ENCODE data around the gene CHCT1.
"Not testable (repeated sequence)": the region's sequence is repeated elsewhere in the genome, so short reads cannot be mapped to it uniquely, and the experiment has no call there.

The CHCT1 gene

DNA sequence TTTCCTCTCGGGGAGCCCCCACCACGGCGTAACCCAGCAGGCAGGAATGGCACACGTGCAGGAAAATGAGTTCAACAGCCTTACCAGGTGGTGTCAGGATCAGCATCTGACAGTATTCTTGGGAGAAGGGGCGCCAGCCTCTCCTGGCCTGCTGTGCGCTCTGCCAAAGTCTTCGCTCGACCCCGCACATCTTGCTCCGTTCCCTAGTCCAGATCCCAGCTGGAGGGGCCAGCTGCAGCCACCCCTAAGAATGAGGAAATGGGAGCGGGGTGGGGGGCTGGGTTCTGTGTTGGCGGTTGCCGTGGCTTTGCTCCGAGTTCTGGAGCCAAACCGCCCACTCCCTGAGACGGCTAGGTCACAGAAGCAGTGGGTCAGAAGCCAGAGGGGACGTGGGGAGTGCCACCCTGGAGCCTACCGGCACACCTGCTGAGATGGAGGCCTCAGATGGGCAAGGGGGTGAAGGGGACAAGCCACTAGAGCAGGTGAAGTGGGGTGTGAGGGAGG lies at the start of gene CHCT1:
Gene CHCT1 (plus strand): TSS at position 328 of the 504 bp plus-strand sequence. CDS start 104 bp downstream, at position 432.
- DNase-seq (ENCODE audit: low spot score in 2 of 2) = no peak
- no peaks in the 10 kb centered on the region for H3K9me3 Mint-ChIP-seq

DNA sequence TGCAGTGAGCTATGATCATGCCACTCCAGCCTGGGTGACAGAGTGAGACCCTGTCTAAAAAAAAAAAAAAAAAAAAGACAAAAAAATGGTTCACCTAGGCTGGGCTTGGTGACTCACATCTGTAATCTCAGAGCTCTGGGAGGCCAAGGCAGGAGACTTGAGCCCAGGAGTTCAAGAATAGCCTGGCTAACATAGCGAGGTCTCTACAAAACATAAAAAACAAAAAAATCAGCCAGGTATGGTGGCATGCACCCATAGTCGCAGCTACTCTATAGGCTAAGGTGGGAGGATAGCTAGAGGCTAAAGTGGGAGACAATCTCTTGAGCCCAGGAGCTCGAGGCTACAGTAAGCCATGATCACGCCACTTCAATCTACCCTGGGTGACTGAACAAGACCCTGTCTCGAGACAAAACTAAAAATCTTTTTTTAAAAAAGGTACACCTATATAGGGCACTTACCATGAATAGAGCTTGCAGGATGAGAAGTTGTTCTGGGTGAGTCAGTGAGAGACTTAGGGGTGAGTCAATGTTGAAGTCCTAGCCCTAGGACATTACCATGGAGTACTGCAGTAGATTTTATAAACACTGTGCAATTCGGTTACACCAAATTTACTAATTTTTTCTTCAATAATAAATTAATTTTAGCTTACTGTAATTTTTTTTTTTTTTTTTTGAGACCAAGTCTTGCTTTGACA lies 49.4 kb upstream of the CHCT1 start:
- DNase-seq (ENCODE audit: low spot score in 2 of 2) (no peak), ATAC-seq (replicated peaks; ENCODE audit: extremely low read depth, poor library complexity, severe bottlenecking) (no peak)
- Mint-ChIP-seq H3K27me3 (no peaks in the 10 kb centered on the region), H3K9me3 (no peaks in the 10 kb centered on the region), H3K4me1 (peaks cover 7% of the 10 kb centered on the region), H3K36me3 (ENCODE audit: insufficient read depth) (peaks cover 6% of the 10 kb centered on the region), H3K4me3 (no peak overlapping the region), H3K27ac (ENCODE audit: low read depth) (no peak overlapping the region)

More for the DNA sequence above, at the start of gene CHCT1:
- H3K4me3 Mint-ChIP-seq = peak within 1 kb of the TSS; percentile 80
- peaks cover 11% of the 10 kb centered on the region for H3K4me1 Mint-ChIP-seq
- peak within 1 kb of the TSS; percentile 67 for H3K27ac Mint-ChIP-seq (ENCODE audit: low read depth)
- H3K27me3 Mint-ChIP-seq = no peaks in the 10 kb centered on the region
- no peak for ATAC-seq (replicated peaks; ENCODE audit: extremely low read depth, poor library complexity, severe bottlenecking)
- H3K36me3 Mint-ChIP-seq (ENCODE audit: insufficient read depth) = peaks cover 5% of the 10 kb centered on the region

DNA sequence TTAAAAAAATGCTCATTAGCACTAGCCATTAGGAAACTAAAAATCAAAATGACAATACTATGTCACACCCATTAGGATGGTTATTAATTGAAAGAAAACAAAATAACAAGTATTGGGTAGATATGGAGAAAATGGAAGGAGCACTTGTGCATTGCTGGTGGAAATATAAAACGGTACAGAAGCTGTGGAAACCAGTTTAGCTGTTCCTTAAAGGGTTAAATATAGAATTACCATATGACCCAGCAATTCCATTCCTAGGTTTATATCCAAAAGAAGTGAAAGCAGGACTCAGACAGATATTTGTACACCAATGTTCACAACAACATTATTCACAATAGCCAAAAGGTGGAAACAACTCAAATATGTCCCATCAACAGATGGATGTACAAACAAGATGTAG lies 44.1 kb upstream of the CHCT1 start:
- not testable (repeated sequence) for H3K36me3 Mint-ChIP-seq (ENCODE audit: insufficient read depth); DNase-seq (ENCODE audit: low spot score in 2 of 2); H3K27me3 Mint-ChIP-seq; H3K27ac Mint-ChIP-seq (ENCODE audit: low read depth); H3K9me3 Mint-ChIP-seq; ATAC-seq (replicated peaks; ENCODE audit: extremely low read depth, poor library complexity, severe bottlenecking); H3K4me3 Mint-ChIP-seq
- H3K4me1 Mint-ChIP-seq = peaks cover 10% of the 10 kb centered on the region

DNA sequence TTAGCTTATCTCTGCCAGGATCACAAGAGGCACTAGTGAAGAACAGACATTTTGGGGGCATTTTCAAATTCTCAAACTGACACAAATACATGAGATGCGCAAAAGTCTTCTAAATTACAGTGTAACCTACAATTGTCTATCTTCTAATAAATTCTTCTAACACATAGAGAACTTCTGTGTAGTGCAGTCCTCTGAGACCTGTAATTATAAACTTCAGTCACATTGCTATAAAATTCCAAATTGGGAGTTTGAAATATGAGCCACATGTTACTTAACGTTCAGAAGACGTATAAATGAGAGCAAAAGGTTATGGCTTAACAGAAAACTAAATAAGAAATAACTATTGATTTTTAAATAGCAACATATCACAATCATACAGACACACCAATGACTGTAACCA lies 42.8 kb upstream of the CHCT1 start:
- not testable (repeated sequence) for H3K4me3 Mint-ChIP-seq; DNase-seq (ENCODE audit: low spot score in 2 of 2); ATAC-seq (replicated peaks; ENCODE audit: extremely low read depth, poor library complexity, severe bottlenecking); H3K36me3 Mint-ChIP-seq (ENCODE audit: insufficient read depth); H3K27me3 Mint-ChIP-seq; H3K9me3 Mint-ChIP-seq; H3K27ac Mint-ChIP-seq (ENCODE audit: low read depth)
- peaks cover 20% of the 10 kb centered on the region for H3K4me1 Mint-ChIP-seq

DNA sequence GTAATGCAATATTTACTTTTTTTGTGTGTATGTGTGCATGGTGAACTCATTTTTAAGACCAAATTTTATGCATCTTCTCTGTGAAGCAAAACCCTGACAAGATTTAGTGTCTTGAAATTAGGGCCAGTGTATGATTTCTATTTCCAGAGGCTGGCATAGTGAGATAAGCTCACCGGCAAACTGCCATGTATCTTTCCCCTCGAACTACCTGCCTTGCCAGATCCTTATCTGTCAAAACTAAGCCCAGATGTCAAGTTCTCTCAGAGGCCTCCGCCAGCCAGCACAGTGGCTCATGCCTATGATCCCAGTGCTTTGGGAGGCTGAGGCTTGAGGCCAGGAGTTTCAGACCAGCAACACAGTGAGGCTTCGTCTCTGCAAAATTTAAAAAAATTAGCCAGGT lies 40.3 kb upstream of the CHCT1 start:
- DNase-seq (ENCODE audit: low spot score in 2 of 2) = no peak
- no peak for ATAC-seq (replicated peaks; ENCODE audit: extremely low read depth, poor library complexity, severe bottlenecking)
- peaks cover 41% of the 10 kb centered on the region for H3K4me1 Mint-ChIP-seq
- no peaks in the 10 kb centered on the region for H3K9me3 Mint-ChIP-seq
- H3K36me3 Mint-ChIP-seq (ENCODE audit: insufficient read depth) = peaks cover 1% of the 10 kb centered on the region
- no peak overlapping the region for H3K4me3 Mint-ChIP-seq
- H3K27me3 Mint-ChIP-seq = no peaks in the 10 kb centered on the region
- H3K27ac Mint-ChIP-seq (ENCODE audit: low read depth) = no peak overlapping the region

GRCh38 chr17:60383379-60383778 lies 38.9 kb upstream of the CHCT1 start:
- ATAC-seq (replicated peaks; ENCODE audit: extremely low read depth, poor library complexity, severe bottlenecking) = no peak
- Mint-ChIP-seq H3K27ac (ENCODE audit: low read depth) (no peak overlapping the region), H3K4me1 (peaks cover 46% of the 10 kb centered on the region), H3K36me3 (ENCODE audit: insufficient read depth) (no peaks in the 10 kb centered on the region), H3K27me3 (no peaks in the 10 kb centered on the region), H3K9me3 (no peaks in the 10 kb centered on the region), H3K4me3 (no peak overlapping the region)
- no peak for DNase-seq (ENCODE audit: low spot score in 2 of 2)

GRCh38 chr17:60384921-60385320 lies 37.4 kb upstream of the CHCT1 start:
- not testable (repeated sequence) for H3K9me3 Mint-ChIP-seq; H3K4me3 Mint-ChIP-seq; DNase-seq (ENCODE audit: low spot score in 2 of 2); H3K27me3 Mint-ChIP-seq; H3K27ac Mint-ChIP-seq (ENCODE audit: low read depth); ATAC-seq (replicated peaks; ENCODE audit: extremely low read depth, poor library complexity, severe bottlenecking); H3K36me3 Mint-ChIP-seq (ENCODE audit: insufficient read depth)
- peaks cover 53% of the 10 kb centered on the region for H3K4me1 Mint-ChIP-seq

DNA sequence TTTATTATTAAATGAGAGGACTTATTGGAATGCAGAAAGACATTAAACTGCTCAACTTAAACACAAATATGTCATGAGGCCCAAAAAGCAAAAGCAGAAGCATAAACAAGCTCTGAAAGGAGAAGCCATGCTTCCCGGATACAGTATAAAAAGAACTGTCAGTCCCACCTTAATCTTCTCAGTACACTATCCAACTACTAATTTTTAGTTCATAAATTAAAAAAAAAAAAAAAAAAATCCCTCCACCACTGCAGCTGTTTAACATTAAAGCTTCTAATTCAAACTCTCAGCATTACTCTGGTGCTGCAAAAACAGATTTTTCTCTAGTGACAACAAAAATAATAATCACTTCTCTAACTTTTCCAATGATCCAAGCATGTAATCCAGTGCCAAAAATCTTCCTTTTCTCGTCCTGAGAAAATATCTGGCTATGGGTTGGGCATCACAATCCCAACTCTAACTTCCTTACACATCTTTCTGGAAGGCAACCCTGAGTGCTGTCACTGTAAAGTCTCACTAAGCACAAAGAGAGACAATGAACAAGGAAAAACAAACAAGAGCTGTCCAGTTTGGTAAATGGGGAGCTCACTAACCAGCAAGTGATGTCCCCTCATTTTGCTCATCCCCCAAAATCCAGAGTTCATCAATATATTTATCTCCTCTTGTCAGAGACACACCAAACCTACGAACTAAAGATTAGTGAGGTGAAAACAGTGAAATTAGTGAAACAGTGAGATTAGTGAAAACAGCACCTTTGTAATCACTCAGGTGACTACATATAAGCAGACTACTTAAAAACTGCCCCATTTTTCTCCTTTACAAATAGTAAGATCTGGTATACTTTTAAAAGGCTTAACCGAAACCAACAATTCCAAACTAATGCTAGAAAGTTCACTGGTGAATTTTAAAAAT lies 35.9 kb upstream of the CHCT1 start:
- no peak for DNase-seq (ENCODE audit: low spot score in 2 of 2)
- H3K4me1 Mint-ChIP-seq = peaks cover 67% of the 10 kb centered on the region

DNA sequence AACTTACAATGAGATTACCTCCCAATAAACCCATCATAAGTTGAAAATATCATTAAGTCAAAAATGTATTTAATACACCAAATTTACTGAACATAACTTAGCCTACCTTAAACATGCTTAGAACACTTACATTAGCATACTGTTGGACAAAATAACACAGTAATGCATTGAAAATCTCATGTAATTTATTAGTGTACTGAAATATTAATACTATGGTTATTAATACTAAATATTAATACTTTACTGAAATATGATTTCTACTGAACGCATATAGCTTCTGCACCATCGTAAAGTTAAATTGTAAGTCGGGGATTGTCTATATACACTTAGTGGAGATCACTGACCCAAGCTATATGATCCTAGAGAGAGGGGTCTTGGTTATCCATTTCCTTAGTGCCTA lies 34.6 kb upstream of the CHCT1 start:
- no peak for ATAC-seq (replicated peaks; ENCODE audit: extremely low read depth, poor library complexity, severe bottlenecking)
- Mint-ChIP-seq H3K4me1 (peaks cover 65% of the 10 kb centered on the region), H3K4me3 (no peak overlapping the region), H3K27ac (ENCODE audit: low read depth) (no peak overlapping the region), H3K9me3 (no peaks in the 10 kb centered on the region), H3K36me3 (ENCODE audit: insufficient read depth) (peaks cover 16% of the 10 kb centered on the region), H3K27me3 (no peaks in the 10 kb centered on the region)
- no peak for DNase-seq (ENCODE audit: low spot score in 2 of 2)

More for the DNA sequence above, 35.9 kb upstream of the CHCT1 start:
- ATAC-seq (replicated peaks; ENCODE audit: extremely low read depth, poor library complexity, severe bottlenecking) = no peak
- Mint-ChIP-seq H3K36me3 (ENCODE audit: insufficient read depth) (peaks cover 5% of the 10 kb centered on the region), H3K27ac (ENCODE audit: low read depth) (no peak overlapping the region), H3K27me3 (no peaks in the 10 kb centered on the region), H3K4me3 (no peak overlapping the region), H3K9me3 (no peaks in the 10 kb centered on the region)

GRCh38 chr17:60388742-60389141 lies 33.5 kb upstream of the CHCT1 start:
- DNase-seq (ENCODE audit: low spot score in 2 of 2) = no peak
- Mint-ChIP-seq H3K36me3 (ENCODE audit: insufficient read depth) (peaks cover 17% of the 10 kb centered on the region), H3K27me3 (no peaks in the 10 kb centered on the region), H3K9me3 (no peaks in the 10 kb centered on the region), H3K4me1 (peaks cover 64% of the 10 kb centered on the region), H3K4me3 (no peak overlapping the region), H3K27ac (ENCODE audit: low read depth) (no peak overlapping the region)
- ATAC-seq (replicated peaks; ENCODE audit: extremely low read depth, poor library complexity, severe bottlenecking) = no peak

- DNase-seq (ENCODE audit: low spot score in 2 of 2) (no peak), ATAC-seq (replicated peaks; ENCODE audit: extremely low read depth, poor library complexity, severe bottlenecking) (no peak)
- Mint-ChIP-seq H3K4me1 (peaks cover 55% of the 10 kb centered on the region), H3K36me3 (ENCODE audit: insufficient read depth) (peaks cover 17% of the 10 kb centered on the region), H3K4me3 (peak overlapping the region; percentile 92), H3K27me3 (no peaks in the 10 kb centered on the region), H3K27ac (ENCODE audit: low read depth) (no peak overlapping the region), H3K9me3 (no peaks in the 10 kb centered on the region)
Observed at GRCh38 chr17:60390186-60390585, 32.1 kb upstream of the CHCT1 start.

GRCh38 chr17:60390925-60391470 lies 31.3 kb upstream of the CHCT1 start:
- Mint-ChIP-seq H3K4me1 (peaks cover 48% of the 10 kb centered on the region), H3K4me3 (peak overlapping the region; percentile 92), H3K27me3 (no peaks in the 10 kb centered on the region), H3K9me3 (no peaks in the 10 kb centered on the region), H3K27ac (ENCODE audit: low read depth) (peak overlapping the region; percentile 97), H3K36me3 (ENCODE audit: insufficient read depth) (peaks cover 17% of the 10 kb centered on the region)
- ATAC-seq (replicated peaks; ENCODE audit: extremely low read depth, poor library complexity, severe bottlenecking) = no peak
- DNase-seq (ENCODE audit: low spot score in 2 of 2) = no peak

Data from central memory CD8-positive, alpha-beta T cell (primary cell).